Neural cell (in vitro differentiated cells): ENCODE data around the gene LPAR3. TPM values are rescaled to one million over a fixed set of nuclear protein-coding genes. Genes with fewer than 3 reads are reported as not detected.

Experiments used
- H2AFZ ChIP-seq: fragments of 200-600, 300-800 bp; sonication (generic), shearing (Covaris generic); 2 replicates; pipeline ENCODE4 v1.6.0; 2014; ENCODE audit warnings: low read depth, mild to moderate bottlenecking, antibody characterized with exemption, low read length, moderate library complexity
- H3F3A ChIP-seq: fragments of 200-600 bp; shearing (Covaris generic); 2 replicates; pipeline ENCODE4 v1.6.1; 2016; ENCODE audit warnings: mild to moderate bottlenecking, moderate library complexity, mixed read lengths, antibody characterized with exemption, low read length; ENCODE audit not compliant: insufficient read depth, poor library complexity, severe bottlenecking
- H3K27ac ChIP-seq: fragments of 200-600, 300-800 bp; sonication (generic), shearing (Covaris generic); 2 replicates; pipeline ENCODE4 v1.5.1; 2014; ENCODE audit warnings: mild to moderate bottlenecking, low read length, moderate library complexity
- H3K27me3 ChIP-seq: fragments of 300-800, 200-600 bp; sonication (generic), shearing (Covaris generic); 2 replicates; pipeline ENCODE4 v1.6.0; 2014; ENCODE audit warnings: mild to moderate bottlenecking, low read depth, low read length, moderate library complexity; ENCODE audit not compliant: insufficient read depth
- H3K36me3 ChIP-seq: fragments of 300-800, 200-600 bp; sonication (generic), shearing (Covaris generic); 2 replicates; pipeline ENCODE4 v1.5.1; 2014; ENCODE audit warnings: mild to moderate bottlenecking, antibody characterized with exemption, low read length, moderate library complexity; ENCODE audit not compliant: insufficient read depth
- H3K4me2 ChIP-seq: fragments of 300-800, 200-600 bp; sonication (generic), shearing (Covaris generic); 2 replicates; pipeline ENCODE4 v1.6.0; 2014; ENCODE audit warnings: mild to moderate bottlenecking, low read length
- H3K4me3 ChIP-seq: fragments of 300-800, 200-600 bp; sonication (generic), shearing (Covaris generic); 2 replicates; pipeline ENCODE4 v1.5.1; 2014; ENCODE audit warnings: mild to moderate bottlenecking, low read length, moderate library complexity
- H3K79me2 ChIP-seq: fragments of 200-600 bp; shearing (Covaris generic); replicated peaks from 2 replicates; pipeline ENCODE4 v1.6.0; 2014; ENCODE audit warnings: mild to moderate bottlenecking, low read length, moderate library complexity; ENCODE audit not compliant: insufficient read depth
- H3K9ac ChIP-seq: fragments of 300-800, 200-600 bp; sonication (generic), shearing (Covaris generic); 2 replicates; pipeline ENCODE4 v1.6.1; 2016; ENCODE audit warnings: mild to moderate bottlenecking, low read length, mixed read lengths
- H3K9me2 ChIP-seq: fragments of 200-600 bp; shearing (Covaris generic); 2 replicates; pipeline ENCODE4 v1.6.1; 2016; ENCODE audit warnings: mild to moderate bottlenecking, low read length, mixed read lengths; ENCODE audit not compliant: insufficient read depth
- H3K9me3 ChIP-seq: fragments of 200-600, 300-800 bp; sonication (generic), shearing (Covaris generic); 2 replicates; pipeline ENCODE4 v1.6.1; 2016; ENCODE audit warnings: mild to moderate bottlenecking, mixed run types, low read length, moderate library complexity, mixed read lengths
- H4K20me1 ChIP-seq: fragments of 200-600 bp; shearing (Covaris generic); 2 replicates; pipeline ENCODE4 v1.6.1; 2016; ENCODE audit warnings: mild to moderate bottlenecking, mixed run types; ENCODE audit not compliant: insufficient read depth
- CTCF ChIP-seq: fragments of 450-650 bp; IDR thresholded peaks from 2 replicates; pipeline ENCODE4 v1.5.1; 2014; ENCODE audit warnings: antibody characterized with exemption, mild to moderate bottlenecking, moderate library complexity; ENCODE audit not compliant: poor library complexity, severe bottlenecking
- EP300 ChIP-seq: fragments of 450-650 bp; conservative IDR thresholded peaks from 2 replicates; pipeline ENCODE4 v1.6.1; 2014; ENCODE audit warnings: antibody characterized with exemption, mild to moderate bottlenecking, moderate library complexity; ENCODE audit not compliant: poor library complexity, severe bottlenecking
- EZH2 ChIP-seq: fragments of 200-600, 300-800 bp; shearing (Covaris generic), sonication (generic); IDR thresholded peaks from 2 replicates; pipeline ENCODE4 v1.6.1; 2014; ENCODE audit warnings: antibody characterized with exemption, low read length, borderline replicate concordance, mild to moderate bottlenecking; ENCODE audit not compliant: insufficient read depth, poor library complexity, severe bottlenecking
- MXI1 ChIP-seq: fragments of 450-650 bp; conservative IDR thresholded peaks from 2 replicates; pipeline ENCODE4 v1.6.1; 2014; ENCODE audit warnings: antibody characterized with exemption, mild to moderate bottlenecking; ENCODE audit not compliant: poor library complexity, severe bottlenecking
- POLR2AphosphoS5 ChIP-seq: IDR thresholded peaks from 2 replicates; pipeline ENCODE4 v1.6.1; 2012
- RAD21 ChIP-seq: fragments of 450-650 bp; conservative IDR thresholded peaks from 2 replicates; pipeline ENCODE4 v1.6.1; 2014; ENCODE audit warnings: antibody characterized with exemption, mild to moderate bottlenecking, moderate library complexity
- REST ChIP-seq: IDR thresholded peaks from 2 replicates; pipeline ENCODE4 v1.6.1; 2012; ENCODE audit warnings: borderline replicate concordance
- SMC3 ChIP-seq: fragments of 450-650 bp; conservative IDR thresholded peaks from 2 replicates; pipeline ENCODE4 v1.6.1; 2014; ENCODE audit warnings: antibody characterized with exemption, mild to moderate bottlenecking, moderate library complexity; ENCODE audit not compliant: poor library complexity
- TAF1 ChIP-seq: IDR thresholded peaks from 2 replicates; pipeline ENCODE4 v1.6.1; 2012; ENCODE audit warnings: low read depth
- polyA plus RNA-seq: library from polyadenylated mRNA; depleted of rRNA; stranded (reverse); fragments of >200 nt; gene quantifications from 2 replicates; pipeline ENCODE4 v1.2.3, GENCODE V29; 2014

The LPAR3 gene
- polyA plus RNA-seq, 1 donor from 2014 or later = not detected

- Histone ChIP-seq H3K9me2 (no peaks in the 10 kb centered on the region), H3F3A (no peaks in the 10 kb centered on the region), H2AFZ (no peak overlapping the region), H3K36me3 (no peaks in the 10 kb centered on the region), H3K9me3 (no peaks in the 10 kb centered on the region), H3K27ac (no peak overlapping the region), H3K4me3 (no peak overlapping the region), H3K79me2 (no peaks in the 10 kb centered on the region), H3K27me3 (no peaks in the 10 kb centered on the region), H3K4me2 (no peak overlapping the region), H4K20me1 (no peaks in the 10 kb centered on the region), H3K9ac (no peak overlapping the region)
- no peak for TF ChIP-seq REST
- no peak for TF ChIP-seq EP300
- no peak for TF ChIP-seq MXI1
- TF ChIP-seq EZH2 = no peak
- peak; percentile 14 for TF ChIP-seq CTCF
- TF ChIP-seq RAD21 = no peak
- no peak for TF ChIP-seq TAF1
These were observed 110.8 kb downstream of the LPAR3 start for GRCh38 chr1:84781946-84782771.

- H3K9ac ChIP-seq = no peak overlapping the region
- H3K36me3 ChIP-seq = no peaks in the 10 kb centered on the region
- H3K27me3 ChIP-seq = no peaks in the 10 kb centered on the region
- H3K4me2 ChIP-seq = no peak overlapping the region
- no peaks in the 10 kb centered on the region for H3K9me2 ChIP-seq
- no peak for TF ChIP-seq SMC3
- no peak for TF ChIP-seq MXI1
- TF ChIP-seq RAD21 = no peak
- TF ChIP-seq EZH2 = no peak
- no peak for TF ChIP-seq TAF1
- TF ChIP-seq POLR2AphosphoS5 = no peak
- TF ChIP-seq CTCF = no peak
- no peak for TF ChIP-seq REST
- no peak for TF ChIP-seq EP300
- no peak overlapping the region for H3K27ac ChIP-seq
- H3K9me3 ChIP-seq = no peaks in the 10 kb centered on the region
- no peaks in the 10 kb centered on the region for H3K79me2 ChIP-seq
- H3F3A ChIP-seq = no peaks in the 10 kb centered on the region
- no peak overlapping the region for H3K4me3 ChIP-seq
- no peaks in the 10 kb centered on the region for H4K20me1 ChIP-seq
- H2AFZ ChIP-seq = no peak overlapping the region
These were observed 112.8 kb downstream of the LPAR3 start for GRCh38 chr1:84780000-84780716.
